ENCODE results near the gene IQCK.

Gene IQCK

GRCh38 chr16:19844945-19845641 is 127.0 kb downstream of the IQCK start:
- no peaks in the 10 kb centered on the region for H3K9me2 ChIP-seq (replicated peaks; ENCODE audit: insufficient read depth, low read length)
- no peaks in the 10 kb centered on the region for H3K27me3 ChIP-seq (ENCODE audit: low read length)
- no peak overlapping the region for H3K4me2 ChIP-seq (ENCODE audit: low read depth, low read length, poor library complexity, severe bottlenecking)
- no peak overlapping the region for H3K9ac ChIP-seq (ENCODE audit: low read length)
- H3K79me2 ChIP-seq (ENCODE audit: insufficient read depth, low read length) = no peaks in the 10 kb centered on the region
- H4K20me1 ChIP-seq (ENCODE audit: low read depth, low read length) = no peaks in the 10 kb centered on the region
- TF ChIP-seq EZH2phosphoT487 (conservative IDR thresholded peaks at IDR 0.05; ENCODE audit: low read length) (no peak), CTCF (IDR thresholded peaks at IDR 0.05; ENCODE audit: insufficient read depth, low read length, poor library complexity, severe bottlenecking) (no peak)
- H3K9me3 ChIP-seq (ENCODE audit: insufficient read depth, low read length) = no peaks in the 10 kb centered on the region
- no peaks in the 10 kb centered on the region for H3K36me3 ChIP-seq (ENCODE audit: low read length)
- H2AFZ ChIP-seq (ENCODE audit: low read depth, low read length, severe bottlenecking) = no peak overlapping the region
- no peaks in the 10 kb centered on the region for H3F3A ChIP-seq (ENCODE audit: insufficient read depth)
- no peak overlapping the region for H3K4me3 ChIP-seq (ENCODE audit: insufficient read depth, low read length, poor library complexity, severe bottlenecking)
- H3K27ac ChIP-seq (ENCODE audit: low read depth, low read length) = no peak overlapping the region

GRCh38 chr16:19846436-19846835 is 128.4 kb downstream of the IQCK start:
- no peaks in the 10 kb centered on the region for H3K9me2 ChIP-seq (replicated peaks; ENCODE audit: insufficient read depth, low read length)
- H3K36me3 ChIP-seq (ENCODE audit: low read length) = no peaks in the 10 kb centered on the region
- no peak overlapping the region for H3K4me2 ChIP-seq (ENCODE audit: low read depth, low read length, poor library complexity, severe bottlenecking)
- H4K20me1 ChIP-seq (ENCODE audit: low read depth, low read length) = no peaks in the 10 kb centered on the region
- TF ChIP-seq EZH2phosphoT487 (conservative IDR thresholded peaks at IDR 0.05; ENCODE audit: low read length) (no peak), CTCF (IDR thresholded peaks at IDR 0.05; ENCODE audit: insufficient read depth, low read length, poor library complexity, severe bottlenecking) (no peak)
- no peak overlapping the region for H2AFZ ChIP-seq (ENCODE audit: low read depth, low read length, severe bottlenecking)
- no peak overlapping the region for H3K9ac ChIP-seq (ENCODE audit: low read length)
- H3K9me3 ChIP-seq (ENCODE audit: insufficient read depth, low read length) = no peaks in the 10 kb centered on the region
- H3K27me3 ChIP-seq (ENCODE audit: low read length) = no peaks in the 10 kb centered on the region
- H3K27ac ChIP-seq (ENCODE audit: low read depth, low read length) = no peak overlapping the region
- H3K79me2 ChIP-seq (ENCODE audit: insufficient read depth, low read length) = no peaks in the 10 kb centered on the region
- H3K4me3 ChIP-seq (ENCODE audit: insufficient read depth, low read length, poor library complexity, severe bottlenecking) = no peak overlapping the region
- H3F3A ChIP-seq (ENCODE audit: insufficient read depth) = no peaks in the 10 kb centered on the region

DNA sequence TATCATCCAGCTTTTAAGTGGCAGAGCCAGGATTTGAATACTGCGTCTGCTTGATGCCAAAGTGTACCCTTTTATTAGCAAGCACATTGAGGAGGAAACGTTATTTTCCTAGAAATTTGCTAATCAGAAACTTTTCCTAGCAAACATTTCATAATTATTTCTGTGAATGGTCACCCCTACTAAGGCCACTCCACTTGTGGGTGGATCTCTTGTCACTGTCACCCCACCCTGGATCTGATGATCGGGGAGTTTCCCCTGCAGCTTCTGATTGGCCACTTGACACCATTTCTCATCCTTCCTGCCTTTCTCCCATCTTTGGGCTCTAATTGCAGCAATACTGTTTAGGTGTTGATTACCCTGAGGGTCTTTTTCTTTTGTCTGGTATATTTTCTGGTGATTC is 130.7 kb downstream of the IQCK start:
- no peak overlapping the region for H3K9ac ChIP-seq (ENCODE audit: low read length)
- H2AFZ ChIP-seq (ENCODE audit: low read depth, low read length, severe bottlenecking) = no peak overlapping the region
- no peaks in the 10 kb centered on the region for H3K79me2 ChIP-seq (ENCODE audit: insufficient read depth, low read length)
- H3K9me3 ChIP-seq (ENCODE audit: insufficient read depth, low read length) = no peaks in the 10 kb centered on the region
- H3K4me2 ChIP-seq (ENCODE audit: low read depth, low read length, poor library complexity, severe bottlenecking) = no peak overlapping the region
- H3K9me2 ChIP-seq (replicated peaks; ENCODE audit: insufficient read depth, low read length) = no peaks in the 10 kb centered on the region
- no peaks in the 10 kb centered on the region for H4K20me1 ChIP-seq (ENCODE audit: low read depth, low read length)
- H3K4me3 ChIP-seq (ENCODE audit: insufficient read depth, low read length, poor library complexity, severe bottlenecking) = no peak overlapping the region
- H3K27ac ChIP-seq (ENCODE audit: low read depth, low read length) = no peak overlapping the region
- H3F3A ChIP-seq (ENCODE audit: insufficient read depth) = no peaks in the 10 kb centered on the region
- no peaks in the 10 kb centered on the region for H3K36me3 ChIP-seq (ENCODE audit: low read length)
- no peaks in the 10 kb centered on the region for H3K27me3 ChIP-seq (ENCODE audit: low read length)
- TF ChIP-seq CTCF (IDR thresholded peaks at IDR 0.05; ENCODE audit: insufficient read depth, low read length, poor library complexity, severe bottlenecking) (no peak), EZH2phosphoT487 (conservative IDR thresholded peaks at IDR 0.05; ENCODE audit: low read length) (no peak)

Data from SU-DHL-6 (cell line).